ENCODE data around the gene HSD17B1. TPM values are rescaled to one million over a fixed set of nuclear protein-coding genes. Genes with fewer than 3 reads are reported as not detected.

Gene HSD17B1
- total and polyA plus RNA-seq, 2 of the 13 experiments (the other 11 are each of a cell fraction or from before 2014, with no cell fraction given): 0.54 to 0.93 TPM

DNA sequence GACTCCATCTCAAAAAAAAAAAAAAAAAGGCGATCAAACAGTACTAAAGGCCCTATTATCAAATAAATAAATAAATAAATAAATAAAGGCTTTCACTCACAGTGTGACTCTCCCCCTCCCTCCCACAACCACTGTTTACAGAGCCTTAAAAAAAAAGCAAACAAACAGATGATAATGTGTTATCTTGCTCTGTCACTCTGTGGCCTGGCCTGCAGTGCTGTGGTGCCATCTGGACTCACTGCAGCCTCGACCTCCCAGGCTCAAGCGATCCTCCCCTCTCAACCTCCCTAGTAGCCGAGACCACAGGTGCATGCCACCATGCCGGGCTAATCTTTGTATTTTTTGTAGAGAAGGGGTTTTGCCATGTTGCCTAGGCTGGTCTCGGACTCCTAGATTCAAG lies 24.8 kb upstream of the HSD17B1 start (continued):
- TF ChIP-seq, protein P1, sequence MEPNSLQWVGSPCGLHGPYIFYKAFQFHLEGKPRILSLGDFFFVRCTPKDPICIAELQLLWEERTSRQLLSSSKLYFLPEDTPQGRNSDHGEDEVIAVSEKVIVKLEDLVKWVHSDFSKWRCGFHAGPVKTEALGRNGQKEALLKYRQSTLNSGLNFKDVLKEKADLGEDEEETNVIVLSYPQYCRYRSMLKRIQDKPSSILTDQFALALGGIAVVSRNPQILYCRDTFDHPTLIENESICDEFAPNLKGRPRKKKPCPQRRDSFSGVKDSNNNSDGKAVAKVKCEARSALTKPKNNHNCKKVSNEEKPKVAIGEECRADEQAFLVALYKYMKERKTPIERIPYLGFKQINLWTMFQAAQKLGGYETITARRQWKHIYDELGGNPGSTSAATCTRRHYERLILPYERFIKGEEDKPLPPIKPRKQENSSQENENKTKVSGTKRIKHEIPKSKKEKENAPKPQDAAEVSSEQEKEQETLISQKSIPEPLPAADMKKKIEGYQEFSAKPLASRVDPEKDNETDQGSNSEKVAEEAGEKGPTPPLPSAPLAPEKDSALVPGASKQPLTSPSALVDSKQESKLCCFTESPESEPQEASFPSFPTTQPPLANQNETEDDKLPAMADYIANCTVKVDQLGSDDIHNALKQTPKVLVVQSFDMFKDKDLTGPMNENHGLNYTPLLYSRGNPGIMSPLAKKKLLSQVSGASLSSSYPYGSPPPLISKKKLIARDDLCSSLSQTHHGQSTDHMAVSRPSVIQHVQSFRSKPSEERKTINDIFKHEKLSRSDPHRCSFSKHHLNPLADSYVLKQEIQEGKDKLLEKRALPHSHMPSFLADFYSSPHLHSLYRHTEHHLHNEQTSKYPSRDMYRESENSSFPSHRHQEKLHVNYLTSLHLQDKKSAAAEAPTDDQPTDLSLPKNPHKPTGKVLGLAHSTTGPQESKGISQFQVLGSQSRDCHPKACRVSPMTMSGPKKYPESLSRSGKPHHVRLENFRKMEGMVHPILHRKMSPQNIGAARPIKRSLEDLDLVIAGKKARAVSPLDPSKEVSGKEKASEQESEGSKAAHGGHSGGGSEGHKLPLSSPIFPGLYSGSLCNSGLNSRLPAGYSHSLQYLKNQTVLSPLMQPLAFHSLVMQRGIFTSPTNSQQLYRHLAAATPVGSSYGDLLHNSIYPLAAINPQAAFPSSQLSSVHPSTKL (CRISPR knock-in tag; IDR thresholded peaks at IDR 0.05): 0 out of 2 replicates have a peak, but pooled peaks have one; percentile 17
- TF ChIP-seq REL (CRISPR knock-in tag; conservative IDR thresholded peaks at IDR 0.05) (no peak), XRCC5 (optimal IDR thresholded peaks at IDR 0.05; ENCODE audit: low read length) (peak; percentile 50), SMAD3 (CRISPR knock-in tag; IDR thresholded peaks at IDR 0.05) (no peak), FOSL2 (CRISPR knock-in tag; IDR thresholded peaks at IDR 0.05) (peak; percentile 25; the same call in 1 of the 2 replicates), ZNF17 (CRISPR knock-in tag; IDR thresholded peaks at IDR 0.05) (no peak), FOXA3 (CRISPR knock-in tag; IDR thresholded peaks at IDR 0.05) (peak; percentile 87)
- TF ChIP-seq, protein P2, sequence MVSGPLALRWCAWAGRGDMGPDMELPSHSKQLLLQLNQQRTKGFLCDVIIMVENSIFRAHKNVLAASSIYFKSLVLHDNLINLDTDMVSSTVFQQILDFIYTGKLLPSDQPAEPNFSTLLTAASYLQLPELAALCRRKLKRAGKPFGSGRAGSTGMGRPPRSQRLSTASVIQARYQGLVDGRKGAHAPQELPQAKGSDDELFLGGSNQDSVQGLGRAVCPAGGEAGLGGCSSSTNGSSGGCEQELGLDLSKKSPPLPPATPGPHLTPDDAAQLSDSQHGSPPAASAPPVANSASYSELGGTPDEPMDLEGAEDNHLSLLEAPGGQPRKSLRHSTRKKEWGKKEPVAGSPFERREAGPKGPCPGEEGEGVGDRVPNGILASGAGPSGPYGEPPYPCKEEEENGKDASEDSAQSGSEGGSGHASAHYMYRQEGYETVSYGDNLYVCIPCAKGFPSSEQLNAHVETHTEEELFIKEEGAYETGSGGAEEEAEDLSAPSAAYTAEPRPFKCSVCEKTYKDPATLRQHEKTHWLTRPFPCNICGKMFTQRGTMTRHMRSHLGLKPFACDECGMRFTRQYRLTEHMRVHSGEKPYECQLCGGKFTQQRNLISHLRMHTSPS (CRISPR knock-in tag; IDR thresholded peaks at IDR 0.05; ENCODE audit: low read depth): peak; percentile 40; the same call in 1 of the 2 replicates
- TF ChIP-seq, protein P3, sequence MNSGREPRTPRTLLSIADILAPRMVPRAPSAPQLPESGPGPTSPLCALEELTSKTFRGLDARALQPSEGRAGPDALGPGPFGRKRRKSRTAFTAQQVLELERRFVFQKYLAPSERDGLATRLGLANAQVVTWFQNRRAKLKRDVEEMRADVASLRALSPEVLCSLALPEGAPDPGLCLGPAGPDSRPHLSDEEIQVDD (CRISPR knock-in tag; IDR thresholded peaks at IDR 0.05; ENCODE audit: borderline replicate concordance): no peak
- TF ChIP-seq, protein P4, sequence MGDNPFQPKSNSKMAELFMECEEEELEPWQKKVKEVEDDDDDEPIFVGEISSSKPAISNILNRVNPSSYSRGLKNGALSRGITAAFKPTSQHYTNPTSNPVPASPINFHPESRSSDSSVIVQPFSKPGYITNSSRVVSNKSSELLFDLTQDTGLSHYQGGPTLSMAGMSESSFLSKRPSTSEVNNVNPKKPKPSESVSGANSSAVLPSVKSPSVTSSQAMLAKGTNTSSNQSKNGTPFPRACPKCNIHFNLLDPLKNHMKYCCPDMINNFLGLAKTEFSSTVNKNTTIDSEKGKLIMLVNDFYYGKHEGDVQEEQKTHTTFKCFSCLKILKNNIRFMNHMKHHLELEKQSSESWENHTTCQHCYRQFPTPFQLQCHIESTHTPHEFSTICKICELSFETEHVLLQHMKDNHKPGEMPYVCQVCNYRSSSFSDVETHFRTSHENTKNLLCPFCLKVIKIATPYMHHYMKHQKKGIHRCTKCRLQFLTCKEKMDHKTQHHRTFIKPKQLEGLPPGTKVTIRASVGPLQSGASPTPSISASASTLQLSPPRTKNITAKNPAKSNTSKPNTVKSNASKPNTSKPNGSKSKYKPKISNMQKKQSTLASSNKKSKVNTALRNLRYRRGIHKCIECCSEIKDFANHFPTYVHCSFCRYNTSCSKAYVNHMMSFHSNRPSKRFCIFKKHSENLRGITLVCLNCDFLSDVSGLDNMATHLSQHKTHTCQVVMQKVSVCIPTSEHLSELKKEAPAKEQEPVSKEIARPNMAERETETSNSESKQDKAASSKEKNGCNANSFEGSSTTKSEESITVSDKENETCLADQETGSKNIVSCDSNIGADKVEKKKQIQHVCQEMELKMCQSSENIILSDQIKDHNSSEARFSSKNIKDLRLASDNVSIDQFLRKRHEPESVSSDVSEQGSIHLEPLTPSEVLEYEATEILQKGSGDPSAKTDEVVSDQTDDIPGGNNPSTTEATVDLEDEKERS (CRISPR knock-in tag; IDR thresholded peaks at IDR 0.05): peak; percentile 86
- TF ChIP-seq, protein P5, sequence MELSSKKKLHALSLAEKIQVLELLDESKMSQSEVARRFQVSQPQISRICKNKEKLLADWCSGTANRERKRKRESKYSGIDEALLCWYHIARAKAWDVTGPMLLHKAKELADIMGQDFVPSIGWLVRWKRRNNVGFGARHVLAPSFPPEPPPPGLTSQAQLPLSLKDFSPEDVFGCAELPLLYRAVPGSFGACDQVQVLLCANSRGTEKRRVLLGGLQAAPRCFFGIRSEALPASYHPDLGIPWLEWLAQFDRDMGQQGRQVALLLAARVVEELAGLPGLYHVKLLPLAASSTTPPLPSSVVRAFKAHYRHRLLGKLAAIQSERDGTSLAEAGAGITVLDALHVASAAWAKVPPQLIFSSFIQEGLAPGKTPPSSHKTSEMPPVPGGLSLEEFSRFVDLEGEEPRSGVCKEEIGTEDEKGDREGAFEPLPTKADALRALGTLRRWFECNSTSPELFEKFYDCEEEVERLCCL (CRISPR knock-in tag; IDR thresholded peaks at IDR 0.05; ENCODE audit: borderline replicate concordance): no peak
- TF ChIP-seq, protein P6, sequence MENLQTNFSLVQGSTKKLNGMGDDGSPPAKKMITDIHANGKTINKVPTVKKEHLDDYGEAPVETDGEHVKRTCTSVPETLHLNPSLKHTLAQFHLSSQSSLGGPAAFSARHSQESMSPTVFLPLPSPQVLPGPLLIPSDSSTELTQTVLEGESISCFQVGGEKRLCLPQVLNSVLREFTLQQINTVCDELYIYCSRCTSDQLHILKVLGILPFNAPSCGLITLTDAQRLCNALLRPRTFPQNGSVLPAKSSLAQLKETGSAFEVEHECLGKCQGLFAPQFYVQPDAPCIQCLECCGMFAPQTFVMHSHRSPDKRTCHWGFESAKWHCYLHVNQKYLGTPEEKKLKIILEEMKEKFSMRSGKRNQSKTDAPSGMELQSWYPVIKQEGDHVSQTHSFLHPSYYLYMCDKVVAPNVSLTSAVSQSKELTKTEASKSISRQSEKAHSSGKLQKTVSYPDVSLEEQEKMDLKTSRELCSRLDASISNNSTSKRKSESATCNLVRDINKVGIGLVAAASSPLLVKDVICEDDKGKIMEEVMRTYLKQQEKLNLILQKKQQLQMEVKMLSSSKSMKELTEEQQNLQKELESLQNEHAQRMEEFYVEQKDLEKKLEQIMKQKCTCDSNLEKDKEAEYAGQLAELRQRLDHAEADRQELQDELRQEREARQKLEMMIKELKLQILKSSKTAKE (CRISPR knock-in tag; IDR thresholded peaks at IDR 0.05; ENCODE audit: borderline replicate concordance): 0 out of 2 replicates have a peak, but pooled peaks have one; percentile 22
- TF ChIP-seq, protein P7, sequence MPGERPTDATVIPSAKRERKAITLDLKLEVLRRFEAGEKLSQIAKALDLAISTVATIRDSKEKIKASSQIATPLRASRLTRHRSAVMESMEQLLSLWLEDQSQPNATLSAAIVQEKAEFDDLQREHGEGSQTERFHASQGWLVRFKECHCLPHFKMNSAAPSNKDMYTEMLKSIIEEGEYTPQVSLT (CRISPR knock-in tag; IDR thresholded peaks at IDR 0.05; ENCODE audit: borderline replicate concordance, low read depth): no peak
- TF ChIP-seq, protein P8, sequence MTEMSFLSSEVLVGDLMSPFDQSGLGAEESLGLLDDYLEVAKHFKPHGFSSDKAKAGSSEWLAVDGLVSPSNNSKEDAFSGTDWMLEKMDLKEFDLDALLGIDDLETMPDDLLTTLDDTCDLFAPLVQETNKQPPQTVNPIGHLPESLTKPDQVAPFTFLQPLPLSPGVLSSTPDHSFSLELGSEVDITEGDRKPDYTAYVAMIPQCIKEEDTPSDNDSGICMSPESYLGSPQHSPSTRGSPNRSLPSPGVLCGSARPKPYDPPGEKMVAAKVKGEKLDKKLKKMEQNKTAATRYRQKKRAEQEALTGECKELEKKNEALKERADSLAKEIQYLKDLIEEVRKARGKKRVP (CRISPR knock-in tag; IDR thresholded peaks at IDR 0.05): 0 out of 4 replicates have a peak, but pooled peaks of 1 of the 2 experiments have one; percentile 30
